D721Med (cell line): ENCODE results near the gene C1QTNF7.

Experiments
- DNase-seq: peaks from one replicate; pipeline ENCODE4 v3.0.0; 2011; ENCODE audit warnings: low spot score; ENCODE audit not compliant: insufficient read length
- FAIRE-seq: peaks from 2 replicates; lab custom pipeline; 2011; peaks lifted over from hg19 to GRCh38; lab: Jason Lieb, UNC
- TF ChIP-seq, protein P1 (sequence below): IDR thresholded peaks from 2 replicates; pipeline ENCODE4 v1.5.1; 2012; ENCODE audit warnings: mild to moderate bottlenecking, control low read depth; ENCODE audit not compliant: insufficient read depth; ENCODE audit errors: missing control alignments

The C1QTNF7 gene

DNA sequence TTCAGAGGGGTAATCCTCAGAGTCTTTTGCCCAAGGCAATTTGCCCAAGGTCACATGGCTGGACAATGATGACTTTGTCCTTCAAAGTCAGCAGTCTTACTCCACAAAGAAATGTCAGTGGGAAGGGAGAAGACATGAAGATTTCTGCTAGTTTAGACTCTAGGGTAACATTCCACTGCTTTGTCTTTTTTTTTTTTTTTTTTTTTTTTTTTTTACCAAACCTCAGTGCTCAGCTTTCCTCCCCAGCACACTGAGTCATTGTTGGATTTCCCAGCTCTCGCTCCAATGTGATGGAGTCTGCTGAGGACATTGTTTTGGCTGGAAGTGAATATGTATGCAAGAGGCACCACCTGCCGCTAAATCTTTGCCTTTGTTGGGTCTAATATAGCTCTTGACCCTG lies 7.2 kb upstream of the C1QTNF7 start:
- no peak for FAIRE-seq

DNA sequence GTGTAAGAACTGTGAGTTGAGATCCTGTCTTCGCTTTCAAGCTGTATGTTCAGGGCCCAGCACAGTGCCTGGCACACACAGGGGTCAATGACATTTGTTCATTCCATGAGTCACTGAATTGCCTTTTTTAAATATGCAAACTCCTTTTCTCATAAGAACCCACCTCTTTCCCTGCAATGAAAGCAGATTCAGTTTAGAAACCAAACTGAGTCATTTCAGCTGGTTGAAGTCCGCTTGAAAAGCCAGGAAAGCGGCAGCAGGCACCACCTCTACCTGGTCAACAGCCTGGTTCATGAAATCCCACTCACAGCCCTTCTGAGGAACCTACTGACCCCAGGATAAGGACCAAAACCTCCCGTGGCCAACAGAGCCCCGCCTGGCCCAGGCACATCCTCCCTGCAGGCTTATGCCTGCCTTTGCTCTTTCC lies 4.5 kb upstream of the C1QTNF7 start:
- no peak for FAIRE-seq
- TF ChIP-seq, protein P1, sequence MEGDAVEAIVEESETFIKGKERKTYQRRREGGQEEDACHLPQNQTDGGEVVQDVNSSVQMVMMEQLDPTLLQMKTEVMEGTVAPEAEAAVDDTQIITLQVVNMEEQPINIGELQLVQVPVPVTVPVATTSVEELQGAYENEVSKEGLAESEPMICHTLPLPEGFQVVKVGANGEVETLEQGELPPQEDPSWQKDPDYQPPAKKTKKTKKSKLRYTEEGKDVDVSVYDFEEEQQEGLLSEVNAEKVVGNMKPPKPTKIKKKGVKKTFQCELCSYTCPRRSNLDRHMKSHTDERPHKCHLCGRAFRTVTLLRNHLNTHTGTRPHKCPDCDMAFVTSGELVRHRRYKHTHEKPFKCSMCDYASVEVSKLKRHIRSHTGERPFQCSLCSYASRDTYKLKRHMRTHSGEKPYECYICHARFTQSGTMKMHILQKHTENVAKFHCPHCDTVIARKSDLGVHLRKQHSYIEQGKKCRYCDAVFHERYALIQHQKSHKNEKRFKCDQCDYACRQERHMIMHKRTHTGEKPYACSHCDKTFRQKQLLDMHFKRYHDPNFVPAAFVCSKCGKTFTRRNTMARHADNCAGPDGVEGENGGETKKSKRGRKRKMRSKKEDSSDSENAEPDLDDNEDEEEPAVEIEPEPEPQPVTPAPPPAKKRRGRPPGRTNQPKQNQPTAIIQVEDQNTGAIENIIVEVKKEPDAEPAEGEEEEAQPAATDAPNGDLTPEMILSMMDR = no peak
- no peak for DNase-seq

More for the DNA sequence above, 7.2 kb upstream of the C1QTNF7 start:
- DNase-seq = no peak
- TF ChIP-seq, protein P1 = no peak

DNA sequence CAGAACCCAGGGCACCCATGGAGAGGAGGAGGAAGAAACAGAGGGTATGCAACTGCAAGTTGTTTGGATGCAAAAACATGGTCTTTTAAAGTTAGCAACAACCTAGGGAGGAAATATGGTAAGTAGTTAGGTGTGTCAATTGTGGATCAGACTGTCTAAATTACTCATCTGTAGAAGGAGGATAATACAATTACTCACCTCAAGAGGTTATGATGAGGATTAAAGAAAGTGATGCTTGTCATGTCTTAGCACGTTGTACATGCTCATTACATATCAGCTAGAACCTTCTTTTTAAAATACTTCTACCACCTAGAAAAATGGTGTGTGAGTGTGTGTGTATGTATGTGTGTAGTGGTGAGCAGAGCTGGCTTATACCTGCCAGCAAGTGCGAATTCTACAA lies 2.3 kb upstream of the C1QTNF7 start:
- FAIRE-seq (no peak), DNase-seq (no peak)
- TF ChIP-seq, protein P1 = no peak

DNA sequence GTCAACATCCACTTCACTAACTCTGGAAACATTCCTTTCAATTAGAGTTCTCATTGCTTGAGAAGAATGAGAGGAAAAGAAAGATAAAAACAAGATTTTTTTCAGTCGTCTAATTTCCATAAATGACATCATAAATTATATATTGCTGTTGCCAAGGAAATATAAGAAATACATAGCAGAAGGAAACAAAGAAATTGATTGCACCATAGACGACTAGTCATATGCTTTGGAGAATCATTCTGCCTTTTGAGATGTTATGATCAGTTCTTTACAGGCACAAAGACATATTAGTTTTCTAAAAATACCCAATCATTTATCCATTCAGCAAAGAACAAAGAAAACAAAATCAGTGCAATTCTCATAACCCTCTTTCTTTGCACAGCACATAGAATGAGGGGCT lies 672 bp upstream of the C1QTNF7 start:
- DNase-seq = no peak
- TF ChIP-seq, protein P1 = no peak
- no peak for FAIRE-seq

DNA sequence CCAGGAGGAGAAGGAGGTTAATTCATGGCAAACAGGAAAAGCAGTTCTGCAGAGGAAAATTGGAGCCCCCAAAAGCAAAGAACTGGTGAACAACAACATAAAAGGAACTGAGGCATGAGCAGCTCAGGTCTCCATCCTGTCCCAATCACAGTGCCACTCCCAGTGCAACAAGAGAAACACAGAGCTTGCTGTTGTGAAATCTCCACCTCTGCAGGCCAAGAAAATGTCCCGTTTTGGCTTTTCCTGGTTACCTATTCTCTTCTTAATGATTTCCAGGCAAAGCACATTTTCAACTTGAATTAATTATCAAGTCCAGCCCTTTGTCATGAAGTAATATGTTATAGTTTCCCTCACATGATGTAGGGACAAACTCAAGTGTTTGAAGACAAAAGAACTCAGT lies 778 bp downstream of the C1QTNF7 start:
- DNase-seq = no peak
- TF ChIP-seq, protein P1 = no peak
- no peak for FAIRE-seq

DNA sequence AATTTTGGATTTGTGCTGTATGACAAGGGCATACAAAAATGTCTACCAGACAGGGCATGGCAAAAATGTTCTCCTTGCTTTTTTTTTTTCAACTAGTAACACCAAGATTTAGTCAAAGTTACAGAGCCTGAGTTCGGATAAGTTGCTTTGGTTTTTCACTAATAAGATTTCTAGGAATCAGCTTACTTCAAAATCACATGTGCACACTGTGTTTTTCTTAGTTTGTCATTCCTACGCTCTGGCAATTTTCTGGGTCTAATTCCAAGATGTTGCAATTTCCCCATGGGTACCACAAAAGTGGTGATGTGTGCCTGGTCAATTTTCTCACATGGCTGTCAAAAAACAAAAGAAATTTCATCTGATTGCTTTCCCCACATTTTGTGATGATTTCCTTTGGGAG lies 6.3 kb downstream of the C1QTNF7 start:
- DNase-seq = no peak
- FAIRE-seq = no peak
- TF ChIP-seq, protein P1 = no peak

DNA sequence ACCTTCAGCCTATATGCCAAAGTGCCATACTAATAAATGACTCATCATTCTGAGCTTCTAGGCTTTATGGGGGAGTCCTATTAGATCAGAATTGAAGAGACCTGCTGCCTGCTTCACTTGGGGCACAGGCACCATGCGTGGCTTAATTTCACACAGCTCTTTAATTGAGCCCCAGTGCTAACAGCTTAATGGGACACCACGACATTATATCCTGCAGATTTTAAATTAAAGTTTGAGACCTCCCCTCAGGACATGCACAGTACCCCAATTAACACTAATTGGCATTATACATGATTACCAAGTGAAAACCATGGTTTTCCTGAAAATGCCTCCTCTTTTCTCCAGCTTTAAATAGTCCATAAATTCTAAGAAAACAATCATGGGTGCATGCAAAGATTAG lies 6.8 kb downstream of the C1QTNF7 start:
- FAIRE-seq = no peak
- TF ChIP-seq, protein P1 = no peak

More for the DNA sequence above, 6.8 kb downstream of the C1QTNF7 start:
- no peak for DNase-seq
